ENCODE results near the gene RAD51B. TPM values are rescaled to one million over a fixed set of nuclear protein-coding genes. Genes with fewer than 3 reads are reported as not detected.

Gene RAD51B
- total RNA-seq, 1 experiment from 2014 or later, result 10.8 TPM

DNA sequence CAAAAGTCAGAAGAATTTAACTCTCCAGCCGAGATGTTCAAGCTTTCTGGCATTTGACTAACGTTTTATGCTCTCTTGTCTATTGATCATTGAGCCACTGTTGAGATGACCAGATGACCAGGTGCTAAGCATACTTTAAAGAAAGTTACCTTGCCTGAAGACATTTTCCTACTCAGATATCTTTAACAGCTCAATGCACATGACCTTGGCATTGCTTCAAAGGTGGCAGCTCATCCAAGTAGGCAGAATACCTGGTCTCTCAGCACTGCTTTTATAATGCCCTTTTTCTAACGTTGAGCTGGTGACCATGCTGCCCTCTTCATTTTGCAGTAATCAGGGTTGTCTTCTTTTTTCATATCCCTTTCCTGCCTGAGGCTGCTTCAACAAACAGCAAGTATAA lies 358.1 kb downstream of the RAD51B start:
- no peaks in the 10 kb centered on the region for H3K79me2 ChIP-seq (ENCODE audit: low read length)
- no peak overlapping the region for H3K9ac ChIP-seq (ENCODE audit: low read length)
- CTCF ChIA-PET, result no interaction called here
- intact Hi-C loops (cut with micrococcal nuclease), result no loop called here
- TF ChIP-seq EZH2 (IDR thresholded peaks at IDR 0.05; ENCODE audit: low read length, unreplicated experiment) (no peak), EZH2phosphoT487 (IDR thresholded peaks at IDR 0.05; ENCODE audit: borderline replicate concordance, low read length) (no peak)
- TF ChIP-seq, protein P1, sequence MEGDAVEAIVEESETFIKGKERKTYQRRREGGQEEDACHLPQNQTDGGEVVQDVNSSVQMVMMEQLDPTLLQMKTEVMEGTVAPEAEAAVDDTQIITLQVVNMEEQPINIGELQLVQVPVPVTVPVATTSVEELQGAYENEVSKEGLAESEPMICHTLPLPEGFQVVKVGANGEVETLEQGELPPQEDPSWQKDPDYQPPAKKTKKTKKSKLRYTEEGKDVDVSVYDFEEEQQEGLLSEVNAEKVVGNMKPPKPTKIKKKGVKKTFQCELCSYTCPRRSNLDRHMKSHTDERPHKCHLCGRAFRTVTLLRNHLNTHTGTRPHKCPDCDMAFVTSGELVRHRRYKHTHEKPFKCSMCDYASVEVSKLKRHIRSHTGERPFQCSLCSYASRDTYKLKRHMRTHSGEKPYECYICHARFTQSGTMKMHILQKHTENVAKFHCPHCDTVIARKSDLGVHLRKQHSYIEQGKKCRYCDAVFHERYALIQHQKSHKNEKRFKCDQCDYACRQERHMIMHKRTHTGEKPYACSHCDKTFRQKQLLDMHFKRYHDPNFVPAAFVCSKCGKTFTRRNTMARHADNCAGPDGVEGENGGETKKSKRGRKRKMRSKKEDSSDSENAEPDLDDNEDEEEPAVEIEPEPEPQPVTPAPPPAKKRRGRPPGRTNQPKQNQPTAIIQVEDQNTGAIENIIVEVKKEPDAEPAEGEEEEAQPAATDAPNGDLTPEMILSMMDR (conservative IDR thresholded peaks at IDR 0.05; ENCODE audit: low read depth, low read length), result no peak
- DNase-seq, result peak; percentile 28
- POLR2A ChIA-PET (ENCODE audit: unreplicated experiment), result interaction anchor here (0.6 kb wide), 3 partner anchors 34 to 90 kb away, joined by 3 to 8 read pairs (median 4); no protein-coding TSS in a partner anchor
- BruUV-seq (replicated peaks), result no TSS peak
- ATAC-seq, result peak; percentile 2; the same call in 1 of the 2 replicates
- no peaks in the 10 kb centered on the region for H3K9me3 ChIP-seq (ENCODE audit: low read length)
- peak overlapping the region; percentile 19 for H3K4me2 ChIP-seq (ENCODE audit: low read length)
- H3K36me3 ChIP-seq (ENCODE audit: low read depth, low read length), result no peaks in the 10 kb centered on the region
- H3K9me2 ChIP-seq (replicated peaks; ENCODE audit: low read length), result no peaks in the 10 kb centered on the region
- no peaks in the 10 kb centered on the region for H3K27me3 ChIP-seq (ENCODE audit: low read length)
- H4K20me1 ChIP-seq (ENCODE audit: low read length), result no peaks in the 10 kb centered on the region
- no peak overlapping the region for H3K4me3 ChIP-seq (ENCODE audit: low read length)
- peaks cover 68% of the 10 kb centered on the region for H3K4me1 ChIP-seq (ENCODE audit: insufficient read depth, low read length)
- peak overlapping the region; percentile 54 for H3K27ac ChIP-seq (ENCODE audit: low read length)
- peaks cover 6% of the 10 kb centered on the region for H3F3A ChIP-seq (ENCODE audit: low read length, unreplicated experiment)
- no peak overlapping the region for H2AFZ ChIP-seq (ENCODE audit: low read length)

DNA sequence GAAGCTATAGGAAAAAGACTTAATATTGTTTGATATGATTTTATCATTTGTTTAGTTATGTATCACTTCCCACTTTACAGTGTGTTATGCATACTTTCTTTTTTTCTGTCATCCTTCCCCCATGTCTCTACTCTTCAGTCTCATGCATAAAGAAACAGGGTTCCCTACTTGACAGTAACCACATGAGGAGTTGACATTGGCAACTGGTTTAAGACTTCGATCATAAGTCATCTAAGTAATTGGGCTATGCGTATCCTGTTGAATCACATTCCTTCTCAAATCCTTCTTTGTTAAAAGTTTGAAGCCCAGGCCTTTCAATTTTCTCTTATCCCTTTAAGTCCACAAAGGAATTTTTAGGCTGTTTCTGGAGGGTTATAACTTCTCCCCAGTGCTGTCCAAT lies 358.7 kb downstream of the RAD51B start:
- ChIA-PET CTCF (no interaction called here), POLR2A (ENCODE audit: unreplicated experiment) (interaction anchor here (0.6 kb wide), 2 partner anchors 35 to 72 kb away, joined by 4 to 8 read pairs; no protein-coding TSS in a partner anchor)
- Histone ChIP-seq H3K4me2 (ENCODE audit: low read length) (peak overlapping the region; percentile 19), H3K4me3 (ENCODE audit: low read length) (no peak overlapping the region), H3K4me1 (ENCODE audit: insufficient read depth, low read length) (peaks cover 64% of the 10 kb centered on the region), H4K20me1 (ENCODE audit: low read length) (no peaks in the 10 kb centered on the region), H3K27ac (ENCODE audit: low read length) (peak overlapping the region; percentile 54), H3K79me2 (ENCODE audit: low read length) (no peaks in the 10 kb centered on the region), H3K27me3 (ENCODE audit: low read length) (no peaks in the 10 kb centered on the region), H2AFZ (ENCODE audit: low read length) (no peak overlapping the region), H3K9ac (ENCODE audit: low read length) (no peak overlapping the region), H3F3A (ENCODE audit: low read length, unreplicated experiment) (peaks cover 2% of the 10 kb centered on the region), H3K9me3 (ENCODE audit: low read length) (no peaks in the 10 kb centered on the region), H3K9me2 (replicated peaks; ENCODE audit: low read length) (no peaks in the 10 kb centered on the region), H3K36me3 (ENCODE audit: low read depth, low read length) (no peaks in the 10 kb centered on the region)
- peak; percentile 56 for ATAC-seq
- no TSS peak for BruUV-seq (replicated peaks)
- peak; percentile 73 for DNase-seq
- TF ChIP-seq, protein P1 (conservative IDR thresholded peaks at IDR 0.05; ENCODE audit: low read depth, low read length), result no peak
- TF ChIP-seq EZH2 (IDR thresholded peaks at IDR 0.05; ENCODE audit: low read length, unreplicated experiment), result no peak
- no peak for TF ChIP-seq EZH2phosphoT487 (IDR thresholded peaks at IDR 0.05; ENCODE audit: borderline replicate concordance, low read length)
- intact Hi-C loops (cut with micrococcal nuclease), result no loop called here

DNA sequence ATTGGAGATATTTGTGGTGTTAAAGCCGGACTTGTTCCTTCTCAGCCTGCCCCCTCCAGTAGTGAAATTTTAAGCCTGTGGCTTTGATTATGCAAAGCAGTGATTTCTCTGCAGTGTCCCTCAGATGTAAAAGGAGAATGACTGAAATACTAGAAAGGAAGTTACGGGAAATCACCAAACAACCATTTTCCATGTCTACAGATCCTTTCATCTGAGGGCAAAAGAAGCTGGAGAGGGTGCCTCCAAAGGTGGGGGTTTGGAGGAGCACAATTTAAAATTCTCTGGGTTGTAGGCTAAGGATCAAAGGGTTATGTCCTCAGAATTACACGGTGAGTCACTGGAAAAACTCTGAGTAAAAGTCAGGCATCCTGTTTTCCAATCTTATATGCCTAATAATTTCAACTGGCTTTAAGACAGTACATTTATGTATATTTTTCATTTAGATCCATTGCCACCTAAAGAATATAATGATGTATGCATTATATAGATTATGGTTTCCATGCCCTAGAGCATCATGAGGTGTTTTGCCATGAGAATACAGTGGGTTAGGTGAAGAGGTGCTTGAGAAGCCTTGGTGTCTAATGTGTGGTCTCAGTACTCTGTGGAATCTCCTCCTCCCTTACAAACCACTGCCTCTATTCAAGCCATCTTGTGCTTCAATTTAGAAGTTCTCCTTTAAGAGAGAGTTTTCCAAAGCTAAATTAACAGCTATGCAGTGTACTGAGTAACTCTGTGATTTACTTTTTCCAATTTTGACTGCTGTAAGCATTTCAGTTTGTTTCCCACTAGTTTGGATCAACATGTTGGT lies 362.1 kb downstream of the RAD51B start:
- intact Hi-C loops (cut with micrococcal nuclease), result no loop called here
- ChIA-PET POLR2A (ENCODE audit: unreplicated experiment) (interaction anchor here (0.6 kb wide), 1 partner anchor 357 kb away, joined by 7 read pairs; no protein-coding TSS in a partner anchor), CTCF (no interaction called here)
- H3K4me2 ChIP-seq (ENCODE audit: low read length), result peak overlapping the region; percentile 64
- H3K4me3 ChIP-seq (ENCODE audit: low read length), result peak overlapping the region; percentile 9; the same call in 1 of the 2 replicates
- H3K9me3 ChIP-seq (ENCODE audit: low read length), result no peaks in the 10 kb centered on the region
- H3K27me3 ChIP-seq (ENCODE audit: low read length), result no peaks in the 10 kb centered on the region
- DNase-seq, result peak; percentile 67
- H2AFZ ChIP-seq (ENCODE audit: low read length), result peak overlapping the region; percentile 4; the same call in 1 of the 2 replicates
- peak overlapping the region; percentile 56 for H3K27ac ChIP-seq (ENCODE audit: low read length)
- no peaks in the 10 kb centered on the region for H3K79me2 ChIP-seq (ENCODE audit: low read length)
- no TSS peak for BruUV-seq (replicated peaks)
- TF ChIP-seq, protein P1 (conservative IDR thresholded peaks at IDR 0.05; ENCODE audit: low read depth, low read length), result no peak
- no peak for TF ChIP-seq EZH2phosphoT487 (IDR thresholded peaks at IDR 0.05; ENCODE audit: borderline replicate concordance, low read length)
- no peak for TF ChIP-seq EZH2 (IDR thresholded peaks at IDR 0.05; ENCODE audit: low read length, unreplicated experiment)
- peak; percentile 78 for ATAC-seq
- no peaks in the 10 kb centered on the region for H3F3A ChIP-seq (ENCODE audit: low read length, unreplicated experiment)
- no peaks in the 10 kb centered on the region for H3K9me2 ChIP-seq (replicated peaks; ENCODE audit: low read length)
- H3K9ac ChIP-seq (ENCODE audit: low read length), result peak overlapping the region; percentile 1; the same call in 1 of the 2 replicates
- H3K4me1 ChIP-seq (ENCODE audit: insufficient read depth, low read length), result peaks cover 47% of the 10 kb centered on the region
- no peaks in the 10 kb centered on the region for H4K20me1 ChIP-seq (ENCODE audit: low read length)
- H3K36me3 ChIP-seq (ENCODE audit: low read depth, low read length), result no peaks in the 10 kb centered on the region

All from PC-3 (cell line).